HG03060 (cell line): ENCODE results near the gene PLAU.
A peak's percentile ranks its signal among the peaks of the same experiment; 100 is the strongest.
"Not testable (repeated sequence)": the region's sequence is repeated elsewhere in the genome, so short reads cannot be mapped to it uniquely, and the experiment has no call there.

Experiments
- ATAC-seq: cut with Tn5 transposase; IDR thresholded peaks from one replicate; pipeline ENCODE4 v1.9.1; 2021; ENCODE audit warnings: low read depth, moderate number of reproducible peaks; ENCODE audit not compliant: unreplicated experiment

The PLAU gene

GRCh38 chr10:73876157-73876556 is 34.8 kb upstream of the PLAU start:
- no peak for ATAC-seq

- ATAC-seq, result no peak
These were observed 34.4 kb upstream of the PLAU start for GRCh38 chr10:73876566-73876965.

GRCh38 chr10:73876971-73877370 is 34.0 kb upstream of the PLAU start:
- ATAC-seq, result no peak

- no peak for ATAC-seq
These were observed 33.3 kb upstream of the PLAU start for GRCh38 chr10:73877533-73878160.

- ATAC-seq, result no peak
These were observed 32.6 kb upstream of the PLAU start for GRCh38 chr10:73878365-73878764.

GRCh38 chr10:73879296-73880173 is 31.4 kb upstream of the PLAU start:
- ATAC-seq, result peak; percentile 57

- no peak for ATAC-seq
These were observed 29.6 kb upstream of the PLAU start for GRCh38 chr10:73881221-73881919.

GRCh38 chr10:73884017-73884416 is 26.9 kb upstream of the PLAU start:
- ATAC-seq, result no peak

GRCh38 chr10:73886085-73886529 is 24.8 kb upstream of the PLAU start:
- ATAC-seq, result no peak

- no peak for ATAC-seq
These were observed 24.2 kb upstream of the PLAU start for GRCh38 chr10:73886661-73887293.

GRCh38 chr10:73887294-73888039 is 23.5 kb upstream of the PLAU start:
- no peak for ATAC-seq

- no peak for ATAC-seq
These were observed 22.4 kb upstream of the PLAU start for GRCh38 chr10:73888514-73888913.

GRCh38 chr10:73889014-73889413 is 21.9 kb upstream of the PLAU start:
- ATAC-seq, result no peak

GRCh38 chr10:73889416-73889815 is 21.5 kb upstream of the PLAU start:
- not testable (repeated sequence) for ATAC-seq

- no peak for ATAC-seq
These were observed 20.7 kb upstream of the PLAU start for GRCh38 chr10:73890261-73890660.

- ATAC-seq, result not testable (repeated sequence)
These were observed 20.1 kb upstream of the PLAU start for GRCh38 chr10:73890830-73891229.

- ATAC-seq, result no peak
These were observed 19.4 kb upstream of the PLAU start for GRCh38 chr10:73891540-73891939.

- ATAC-seq, result no peak
These were observed 18.5 kb upstream of the PLAU start for GRCh38 chr10:73892310-73893030.

GRCh38 chr10:73893426-73893825 is 17.5 kb upstream of the PLAU start:
- no peak for ATAC-seq
